NCI-H2029 treated with DMSO at 0.1 percent for 48 hours (cell line): Measurements from ENCODE around the gene NINL.
A peak's percentile ranks its signal among the peaks of the same experiment; 100 is the strongest.

Experiments
- DNase-seq: peaks from one replicate; lab custom pipeline; 2025; lab: John Stamatoyannopoulos, UW

Gene NINL

GRCh38 chr20:25408170-25408547 is 177.2 kb downstream of the NINL start:
- DNase-seq: no peak

GRCh38 chr20:25407311-25408169 is 177.8 kb downstream of the NINL start, which contains the start of gene GINS1:
Gene GINS1 (plus strand): TSS chr20:25407673. CDS start chr20:25407821, 148 bp downstream.
- peak; percentile 68 for DNase-seq
